CD4-positive, CD25-positive, alpha-beta regulatory T cell (primary cell): Measurements from ENCODE around the gene GRIK3. TPM values are rescaled to one million over a fixed set of nuclear protein-coding genes. Genes with fewer than 3 reads are reported as not detected.

Source experiments
- ATAC-seq, 2 donors: fragments of 150-1000 bp; cut with Tn5 transposase; one replicate each; pipeline ENCODE4 v1.10.0; 2021; ENCODE audit warnings: low read depth in 2 of 2, moderate number of reproducible peaks in 2 of 2, moderate library complexity in 1 of 2
- DNase-seq, 3 donors: peaks; one replicate each; pipeline versions ENCODE4 v3.0.0 to v3.0.0-alpha.2; 2012 to 2022; ENCODE audit warnings: mixed read lengths in 1 of 3
- H3K27ac ChIP-seq: one replicate; pipeline ENCODE4 v1.7.0; 2013; ENCODE audit warnings: mild to moderate bottlenecking, low read length; ENCODE audit not compliant: insufficient read depth, poor library complexity, severe bottlenecking
- H3K27me3 ChIP-seq: one replicate; pipeline ENCODE4 v1.7.0; 2013; ENCODE audit warnings: low read length; ENCODE audit not compliant: control insufficient read depth, insufficient read depth
- H3K36me3 ChIP-seq: one replicate; pipeline ENCODE4 v1.7.0; 2013; ENCODE audit warnings: mild to moderate bottlenecking, low read length, moderate library complexity; ENCODE audit not compliant: control insufficient read depth, insufficient read depth
- H3K4me1 ChIP-seq: 2 replicates; pipeline ENCODE4 v1.7.0; 2013; ENCODE audit warnings: mild to moderate bottlenecking, low read length; ENCODE audit not compliant: insufficient read depth, control insufficient read depth, poor library complexity, severe bottlenecking
- H3K4me3 ChIP-seq: one replicate; pipeline ENCODE4 v1.7.0; 2013; ENCODE audit warnings: low read depth, mild to moderate bottlenecking, low read length, moderate library complexity
- H3K9me3 ChIP-seq, 2 experiments: 1 replicate in 1 of 2; 2 replicates in 1 of 2; pipeline ENCODE4 v1.7.0; 2013; ENCODE audit warnings: low read length in 2 of 2, mild to moderate bottlenecking in 1 of 2, moderate library complexity in 1 of 2; ENCODE audit not compliant: control insufficient read depth in 2 of 2
- H3K27ac Mint-ChIP-seq, 3 donors: one replicate each; pipeline ENCODE4 v1.8.0; 2020 to 2022; ENCODE audit warnings: mild to moderate bottlenecking in 3 of 3, mixed read lengths in 3 of 3, moderate library complexity in 2 of 3
- H3K27me3 Mint-ChIP-seq: one replicate; pipeline ENCODE4 v1.8.0; 2022; ENCODE audit warnings: mild to moderate bottlenecking, mixed read lengths
- H3K36me3 Mint-ChIP-seq: one replicate; pipeline ENCODE4 v1.8.0; 2020; ENCODE audit warnings: mixed read lengths
- H3K4me1 Mint-ChIP-seq, 4 donors: one replicate each; pipeline ENCODE4 v1.8.0; 2020 to 2022; ENCODE audit warnings: mixed read lengths in 4 of 4, mild to moderate bottlenecking in 1 of 4
- H3K4me3 Mint-ChIP-seq, 4 donors: one replicate each; pipeline ENCODE4 v1.8.0; 2020 to 2022; ENCODE audit warnings: mild to moderate bottlenecking in 4 of 4, mixed read lengths in 4 of 4, moderate library complexity in 3 of 4
- H3K9me3 Mint-ChIP-seq, 7 donors: one replicate each; pipeline ENCODE4 v1.8.0; 2020 to 2022; ENCODE audit warnings: mixed read lengths in 7 of 7, mild to moderate bottlenecking in 3 of 7, moderate library complexity in 2 of 7
- polyA plus RNA-seq, 4 donors: library from polyadenylated mRNA; unstranded; fragments of 300-500 nt; fragmentation: Illumina TruSeq; gene quantifications; one replicate each; pipeline ENCODE4 v1.2.3, GENCODE V29; 2021
- total RNA-seq: library from RNA; stranded (reverse); gene quantifications from one replicate; pipeline ENCODE4 v1.2.3, GENCODE V29; 2022

The GRIK3 gene
- total and polyA plus RNA-seq, 5 donors from 2014 or later = not detected

GRCh38 chr1:36992139-36992943 is 42.0 kb downstream of the GRIK3 start:
- Histone ChIP-seq H3K4me3 (no peak overlapping the region), H3K4me1 (no peaks in the 10 kb centered on the region), H3K9me3 (no peaks in the 10 kb centered on the region), H3K36me3 (no peaks in the 10 kb centered on the region), H3K27ac (no peak overlapping the region), H3K27me3 (no peaks in the 10 kb centered on the region)
- Mint-ChIP-seq H3K9me3 (no peaks in the 10 kb centered on the region), H3K27ac (no peak overlapping the region), H3K36me3 (no peaks in the 10 kb centered on the region), H3K27me3 (peaks cover 7% of the 10 kb centered on the region), H3K4me1 (peaks cover 0 to 2% (median 0%) of the 10 kb centered on the region in 4 donors), H3K4me3 (no peak overlapping the region)
- ATAC-seq (no peak), DNase-seq (no peak)

GRCh38 chr1:36991551-36991950 is 42.8 kb downstream of the GRIK3 start:
- no peaks in the 10 kb centered on the region for H3K9me3 ChIP-seq
- no peaks in the 10 kb centered on the region for H3K9me3 Mint-ChIP-seq
- H3K4me1 ChIP-seq = no peaks in the 10 kb centered on the region
- ATAC-seq (peak in 1 of 2 donors; percentile 20), DNase-seq (no peak)
- no peaks in the 10 kb centered on the region for H3K36me3 ChIP-seq
- no peak overlapping the region for H3K4me3 Mint-ChIP-seq
- peaks cover 0 to 2% (median 0%) of the 10 kb centered on the region in 4 donors for H3K4me1 Mint-ChIP-seq
- no peaks in the 10 kb centered on the region for H3K36me3 Mint-ChIP-seq
- no peak overlapping the region for H3K4me3 ChIP-seq
- H3K27me3 Mint-ChIP-seq = peaks cover 7% of the 10 kb centered on the region
- H3K27ac ChIP-seq = no peak overlapping the region
- H3K27ac Mint-ChIP-seq = no peak overlapping the region
- H3K27me3 ChIP-seq = no peaks in the 10 kb centered on the region

GRCh38 chr1:36990928-36991327 is 43.4 kb downstream of the GRIK3 start:
- DNase-seq (no peak), ATAC-seq (no peak)
- H3K27ac Mint-ChIP-seq = no peak overlapping the region
- H3K27me3 Mint-ChIP-seq = peaks cover 7% of the 10 kb centered on the region
- no peaks in the 10 kb centered on the region for H3K9me3 Mint-ChIP-seq
- peaks cover 0 to 2% (median 0%) of the 10 kb centered on the region in 4 donors for H3K4me1 Mint-ChIP-seq
- Histone ChIP-seq H3K36me3 (no peaks in the 10 kb centered on the region), H3K4me1 (no peaks in the 10 kb centered on the region), H3K27ac (no peak overlapping the region), H3K9me3 (no peaks in the 10 kb centered on the region), H3K4me3 (no peak overlapping the region), H3K27me3 (no peaks in the 10 kb centered on the region)
- H3K4me3 Mint-ChIP-seq = no peak overlapping the region
- no peaks in the 10 kb centered on the region for H3K36me3 Mint-ChIP-seq

GRCh38 chr1:36989241-36989640 is 45.1 kb downstream of the GRIK3 start:
- ATAC-seq = no peak
- Mint-ChIP-seq H3K36me3 (no peaks in the 10 kb centered on the region), H3K4me3 (no peak overlapping the region), H3K9me3 (no peaks in the 10 kb centered on the region), H3K27me3 (peaks cover 1% of the 10 kb centered on the region), H3K4me1 (peaks cover 0 to 2% (median 0%) of the 10 kb centered on the region in 4 donors), H3K27ac (no peak overlapping the region)
- no peaks in the 10 kb centered on the region for H3K27me3 ChIP-seq
- H3K4me1 ChIP-seq = no peaks in the 10 kb centered on the region
- H3K4me3 ChIP-seq = no peak overlapping the region
- H3K36me3 ChIP-seq = no peaks in the 10 kb centered on the region
- no peak for DNase-seq
- H3K27ac ChIP-seq = no peak overlapping the region
- H3K9me3 ChIP-seq = no peaks in the 10 kb centered on the region

- no peaks in the 10 kb centered on the region for H3K36me3 ChIP-seq
- no peaks in the 10 kb centered on the region for H3K9me3 ChIP-seq
- H3K9me3 Mint-ChIP-seq = no peaks in the 10 kb centered on the region
- no peaks in the 10 kb centered on the region for H3K27me3 ChIP-seq
- no peak overlapping the region for H3K4me3 Mint-ChIP-seq
- no peak overlapping the region for H3K27ac Mint-ChIP-seq
- DNase-seq (no peak), ATAC-seq (no peak)
- H3K4me3 ChIP-seq = no peak overlapping the region
- no peaks in the 10 kb centered on the region for H3K36me3 Mint-ChIP-seq
- no peak overlapping the region for H3K27ac ChIP-seq
- H3K4me1 Mint-ChIP-seq = peaks cover 0 to 2% (median 0%) of the 10 kb centered on the region in 4 donors
- no peaks in the 10 kb centered on the region for H3K27me3 Mint-ChIP-seq
- H3K4me1 ChIP-seq = no peaks in the 10 kb centered on the region
These were observed 45.5 kb downstream of the GRIK3 start for GRCh38 chr1:36988741-36989193.

- Mint-ChIP-seq H3K4me1 (peaks cover 0 to 2% (median 0%) of the 10 kb centered on the region in 4 donors), H3K4me3 (no peak overlapping the region), H3K27me3 (no peaks in the 10 kb centered on the region), H3K9me3 (no peaks in the 10 kb centered on the region), H3K36me3 (no peaks in the 10 kb centered on the region), H3K27ac (no peak overlapping the region)
- DNase-seq = no peak
- no peaks in the 10 kb centered on the region for H3K36me3 ChIP-seq
- H3K27ac ChIP-seq = no peak overlapping the region
- H3K4me3 ChIP-seq = no peak overlapping the region
- no peak for ATAC-seq
- H3K4me1 ChIP-seq = no peaks in the 10 kb centered on the region
- H3K9me3 ChIP-seq = no peaks in the 10 kb centered on the region
- H3K27me3 ChIP-seq = no peaks in the 10 kb centered on the region
These were observed 46.0 kb downstream of the GRIK3 start for GRCh38 chr1:36988321-36988720.

- Histone ChIP-seq H3K9me3 (no peaks in the 10 kb centered on the region), H3K36me3 (no peaks in the 10 kb centered on the region), H3K4me1 (no peaks in the 10 kb centered on the region), H3K27ac (no peak overlapping the region), H3K27me3 (no peaks in the 10 kb centered on the region), H3K4me3 (no peak overlapping the region)
- Mint-ChIP-seq H3K27ac (no peak overlapping the region), H3K4me3 (no peak overlapping the region), H3K27me3 (no peaks in the 10 kb centered on the region), H3K36me3 (no peaks in the 10 kb centered on the region), H3K4me1 (peaks cover 0 to under 1% (median 0%) of the 10 kb centered on the region in 4 donors), H3K9me3 (no peaks in the 10 kb centered on the region)
- DNase-seq (no peak), ATAC-seq (no peak)
These were observed 47.0 kb downstream of the GRIK3 start for GRCh38 chr1:36987276-36987675.
